HG02623 (cell line): ENCODE results near the gene POLE4.

Experiments
- ATAC-seq: cut with Tn5 transposase; IDR thresholded peaks from one replicate; pipeline ENCODE4 v1.9.1; 2021; ENCODE audit warnings: moderate library complexity; ENCODE audit not compliant: unreplicated experiment

POLE4 gene

DNA sequence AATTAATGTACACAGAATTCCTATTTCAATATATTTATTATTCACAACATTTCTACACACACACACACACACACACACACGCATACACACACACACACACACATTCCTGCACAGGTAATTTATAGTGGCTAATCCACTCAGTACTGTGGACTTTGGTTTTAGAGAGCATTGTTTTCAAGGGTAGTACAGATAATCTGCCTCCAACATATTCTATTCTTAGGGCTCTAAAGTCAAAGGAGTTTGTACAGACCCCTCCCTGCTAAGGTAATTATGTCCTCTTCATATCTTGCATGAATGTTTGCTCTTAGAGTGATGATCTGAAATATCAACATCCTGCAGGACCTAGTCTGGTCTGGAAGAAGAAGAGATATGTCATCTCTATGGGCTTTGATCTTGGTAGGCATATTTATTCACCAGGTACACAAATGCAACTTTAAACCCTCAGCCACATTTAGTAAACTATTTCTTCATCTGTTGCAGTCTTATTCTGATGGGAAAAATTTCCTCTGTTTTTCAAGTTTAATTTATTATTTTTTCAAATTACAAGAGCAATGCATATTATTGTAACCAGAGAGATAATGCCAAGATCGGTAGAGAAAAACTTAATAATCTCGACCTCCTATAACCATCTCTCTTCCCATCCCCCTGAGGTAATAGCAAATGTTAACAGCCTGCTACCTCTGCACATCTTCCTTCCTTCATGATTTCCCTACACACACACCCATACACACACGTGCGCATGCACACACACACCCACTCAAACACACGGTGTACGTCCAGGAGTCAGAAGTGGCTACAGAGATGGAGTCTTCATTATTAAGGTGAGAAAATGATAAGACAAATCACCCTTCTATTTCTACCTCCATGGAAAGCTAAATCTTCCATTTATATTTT, 18.3 kb upstream of the POLE4 start:
- no peak for ATAC-seq

DNA sequence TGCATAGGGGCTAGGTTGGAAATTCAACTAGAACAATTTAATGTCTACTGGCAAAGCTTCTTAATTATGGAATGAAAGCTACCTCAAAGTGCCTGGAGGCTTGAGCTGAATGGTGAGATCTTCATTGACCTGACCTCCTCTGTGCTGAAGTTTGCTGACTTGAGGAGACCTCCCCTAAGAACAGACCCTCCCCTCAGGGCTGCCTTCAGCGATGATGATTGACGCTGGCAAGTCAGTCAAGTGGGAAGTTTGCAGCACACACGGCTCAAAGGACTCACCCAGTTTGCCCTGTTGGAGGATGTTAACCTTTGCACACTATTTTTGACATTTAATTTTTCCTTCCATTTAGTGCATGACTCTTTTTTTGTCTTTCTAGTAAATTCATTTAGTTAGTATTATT, 17.2 kb upstream of the POLE4 start:
- no peak for ATAC-seq

DNA sequence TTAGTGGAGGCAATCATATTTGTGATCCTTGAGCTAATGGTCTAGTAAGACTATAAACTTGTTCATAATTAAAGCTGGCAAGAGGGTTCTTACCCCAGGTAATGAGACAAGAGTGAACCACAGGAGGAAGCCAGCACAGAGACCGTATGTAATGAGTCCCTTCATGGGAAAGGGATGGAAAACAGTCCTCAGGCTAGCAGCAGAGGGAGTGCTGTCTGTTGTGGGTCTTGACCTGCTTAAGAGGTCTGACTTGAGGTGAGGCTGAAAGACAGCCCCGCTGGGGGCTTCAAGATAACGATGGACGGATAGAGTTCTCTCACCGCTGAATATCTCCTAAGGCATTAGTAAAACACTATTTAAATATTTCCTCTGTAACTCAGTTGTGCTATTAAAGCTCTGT, 16.2 kb upstream of the POLE4 start:
- ATAC-seq = no peak

DNA sequence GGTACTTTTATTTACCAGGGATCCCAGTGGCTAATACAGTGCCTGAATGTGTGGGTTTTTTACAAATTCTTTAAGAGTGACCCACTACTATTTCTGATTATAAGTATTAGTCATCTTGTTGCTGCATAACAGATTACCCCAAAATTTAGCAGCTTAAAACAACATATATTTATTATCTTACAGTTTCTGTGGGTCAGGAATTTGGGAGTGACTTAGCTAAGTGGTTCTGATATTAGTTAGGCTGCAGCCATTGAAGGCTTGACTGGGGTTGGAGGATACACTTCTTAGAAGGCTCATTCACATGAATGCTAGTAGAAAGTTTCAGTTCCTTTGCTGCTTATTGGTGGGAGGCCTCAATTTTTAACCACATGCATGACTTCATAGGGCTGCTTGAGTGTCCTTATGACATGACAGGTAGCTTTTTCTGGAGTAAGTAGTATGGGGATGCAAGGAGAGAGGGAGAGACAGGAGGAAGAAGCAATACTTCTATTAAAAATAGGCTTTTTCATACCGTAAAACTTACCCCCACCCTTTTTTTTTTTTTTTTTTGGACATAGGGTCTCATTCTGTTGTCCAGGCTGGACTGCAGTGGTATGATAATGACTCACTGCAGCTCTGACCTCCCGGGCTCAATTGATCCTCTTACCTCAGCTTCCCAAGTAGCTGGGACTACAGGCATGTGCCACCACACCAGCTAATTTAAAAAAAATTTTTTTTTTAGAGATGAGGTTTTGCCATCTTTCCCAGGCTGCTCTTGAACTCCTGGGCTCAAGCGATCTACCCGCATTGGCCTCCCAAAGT, 13.3 kb upstream of the POLE4 start:
- peak; percentile 99 for ATAC-seq

DNA sequence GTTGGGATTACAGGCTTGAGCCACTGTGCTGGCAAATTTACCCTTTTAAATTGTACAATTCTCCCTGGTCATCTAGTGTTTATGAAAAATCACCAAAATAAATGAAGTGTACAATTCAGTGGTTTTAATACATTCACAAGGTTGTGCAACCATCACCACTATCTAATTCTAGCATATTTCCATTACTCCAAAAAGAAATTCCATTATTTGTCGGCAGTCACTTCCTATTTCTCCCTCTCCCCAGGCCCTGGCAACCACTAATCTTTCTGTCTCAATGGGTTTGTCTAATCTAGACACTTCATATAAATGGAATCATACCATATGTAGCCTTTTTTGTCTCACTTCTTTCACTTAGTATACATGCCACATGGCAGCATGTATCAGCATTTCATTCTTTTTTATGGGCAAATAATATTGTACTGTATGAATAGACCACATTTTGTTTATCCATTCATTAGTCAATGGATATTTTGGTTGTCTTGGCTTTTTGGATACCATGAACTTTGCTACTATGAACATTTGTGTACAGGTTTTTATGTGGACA, 12.6 kb upstream of the POLE4 start:
- no peak for ATAC-seq

DNA sequence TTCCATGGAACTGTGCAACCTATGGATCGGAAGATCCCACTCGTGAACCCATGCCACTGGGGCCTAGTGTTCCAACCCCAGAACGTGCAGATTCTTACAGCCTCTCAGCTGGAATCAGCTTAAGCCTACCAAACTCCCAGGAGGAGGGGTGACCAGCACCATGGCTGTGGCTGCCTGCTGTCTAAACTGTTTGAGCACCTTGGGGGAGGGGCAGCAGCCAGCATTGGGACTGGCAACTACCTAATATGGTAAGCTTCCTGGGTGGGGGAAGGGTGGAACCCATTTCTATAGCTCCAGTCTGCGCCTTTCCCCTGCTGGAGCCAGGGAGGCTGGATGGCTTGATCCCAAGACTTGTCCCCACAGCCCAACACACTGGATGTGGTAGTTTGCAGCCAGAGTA, 10.7 kb upstream of the POLE4 start:
- no peak for ATAC-seq

DNA sequence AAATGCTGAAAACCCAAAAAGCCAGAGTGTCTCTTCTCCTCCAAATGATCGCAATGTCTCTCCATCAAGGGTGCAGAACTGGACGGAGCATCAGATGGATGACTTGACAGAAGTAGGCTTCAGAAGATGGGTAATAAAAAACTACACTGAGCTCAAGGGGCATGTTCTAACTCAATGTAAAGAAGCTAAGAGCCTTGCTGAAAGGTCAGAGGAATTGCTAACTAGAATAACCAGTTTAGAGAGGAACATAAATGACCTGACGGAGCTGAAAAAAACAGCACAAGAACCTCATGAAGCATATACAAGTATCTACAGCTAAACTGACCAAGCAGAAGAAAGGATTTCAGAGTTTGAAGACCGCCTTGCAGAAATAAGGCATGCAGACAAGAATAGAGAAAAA, 9.7 kb upstream of the POLE4 start:
- ATAC-seq = no peak

DNA sequence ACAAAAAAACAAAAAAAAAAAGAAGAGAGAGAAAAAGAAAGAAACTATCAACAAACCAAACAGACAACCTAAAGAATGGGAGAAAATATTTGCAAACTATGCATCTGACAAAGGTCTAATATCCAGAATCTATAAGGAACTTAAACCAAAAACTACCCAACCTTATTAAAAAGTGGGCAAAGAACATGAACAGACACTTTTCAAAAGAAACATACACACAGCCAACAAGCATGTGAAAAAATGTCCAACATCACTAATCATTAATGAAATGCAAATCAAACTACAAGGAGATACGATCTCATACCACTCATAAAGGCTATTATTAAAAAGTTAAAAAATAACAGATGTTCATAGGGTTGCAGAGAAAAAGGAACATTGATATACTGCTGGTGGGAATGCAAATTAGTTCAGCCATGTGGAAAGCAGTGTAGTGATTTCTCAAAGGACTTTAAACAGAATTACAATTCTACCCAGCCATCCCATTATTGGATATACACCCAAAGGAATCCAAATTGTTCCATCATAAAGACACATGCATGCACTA, 7.2 kb upstream of the POLE4 start:
- no peak for ATAC-seq

DNA sequence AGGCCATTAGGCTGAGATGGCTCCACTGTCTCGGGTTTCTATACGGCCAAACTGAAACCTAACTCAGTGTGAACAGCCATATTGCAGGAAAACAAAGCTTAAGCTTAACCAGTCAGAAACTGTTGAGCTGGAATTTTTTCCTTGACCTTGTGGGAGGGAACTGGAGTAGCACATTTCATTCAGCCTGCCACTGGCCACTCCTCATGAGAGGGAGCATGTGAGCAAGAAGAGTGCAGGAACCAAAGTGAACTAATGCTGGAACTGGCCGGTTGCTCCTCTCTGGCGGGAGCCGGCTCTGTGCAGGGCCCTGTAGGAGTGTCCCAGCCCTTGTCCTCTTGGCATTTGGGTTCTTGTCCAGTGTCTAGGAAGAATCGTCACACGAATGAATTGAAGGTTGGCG, 5.9 kb upstream of the POLE4 start:
- ATAC-seq = no peak

DNA sequence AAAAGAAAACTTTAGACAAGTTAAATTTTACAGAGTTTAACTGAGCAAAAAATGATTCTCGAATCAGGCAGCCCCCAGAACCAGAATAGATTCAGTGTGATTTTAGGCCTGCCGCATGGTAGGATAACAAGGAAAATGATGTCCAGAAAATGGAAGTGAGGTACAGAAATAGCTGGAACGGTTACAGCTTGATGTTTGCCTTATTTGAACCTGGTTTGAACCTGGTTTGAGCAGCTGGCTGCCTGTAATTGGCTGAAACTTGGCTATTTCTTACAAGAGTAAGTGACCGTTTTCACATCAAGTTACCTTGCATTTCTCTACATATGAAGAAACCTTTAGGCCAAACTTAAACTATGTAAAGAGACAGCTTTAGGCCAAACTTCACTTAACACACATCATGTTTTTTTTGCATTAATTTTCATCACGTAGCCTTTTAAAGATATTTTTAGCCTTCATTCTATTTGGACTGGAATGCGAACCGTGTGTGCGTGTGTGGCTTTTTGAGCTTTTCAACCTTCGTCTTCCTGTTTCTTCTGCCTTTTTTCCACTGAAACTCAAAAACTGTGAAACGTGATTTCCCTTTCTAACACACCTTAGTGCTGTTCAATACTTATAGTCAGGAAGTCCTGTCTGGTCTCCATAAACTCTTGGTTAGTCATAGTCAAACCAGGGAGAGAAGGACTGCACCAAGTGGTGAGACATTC, 4.5 kb upstream of the POLE4 start:
- no peak for ATAC-seq

DNA sequence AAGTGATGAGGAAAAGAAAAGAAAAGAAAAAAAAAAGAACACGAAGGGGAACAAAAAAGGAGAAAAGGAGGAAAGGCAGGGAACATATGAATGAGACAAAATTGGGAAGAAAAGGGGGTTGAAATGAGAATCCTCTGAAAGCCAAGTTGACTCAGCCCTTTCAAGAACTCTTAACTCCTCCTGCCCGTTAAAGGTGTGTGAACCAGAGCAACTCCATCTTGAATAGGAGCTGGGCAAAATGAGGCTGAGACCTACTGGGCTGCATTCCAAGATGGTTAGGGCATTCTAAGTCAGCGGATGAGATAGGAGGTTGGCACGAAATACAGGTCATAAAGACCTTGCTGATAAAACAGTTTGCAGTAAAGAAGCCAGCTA, 4.0 kb upstream of the POLE4 start:
- no peak for ATAC-seq

DNA sequence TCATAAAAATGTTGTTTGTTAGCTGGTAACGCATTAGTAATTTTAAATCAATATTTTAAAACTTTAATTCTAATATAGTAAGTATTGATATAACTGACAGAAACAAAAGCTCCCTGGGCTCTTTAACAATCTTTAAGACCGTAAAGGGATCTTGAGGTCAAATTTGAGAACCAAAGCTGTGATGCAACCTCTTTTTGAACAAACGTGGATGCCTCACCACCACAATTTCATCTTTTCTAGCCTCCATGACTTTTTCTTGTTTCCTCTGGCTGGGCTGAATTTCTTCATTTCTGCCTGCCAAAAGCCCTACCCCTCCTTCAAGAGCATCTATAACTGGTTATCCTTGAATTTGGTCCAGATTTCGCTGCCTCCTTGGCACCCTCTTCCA, 563 bp upstream of the POLE4 start:
- no peak for ATAC-seq

DNA sequence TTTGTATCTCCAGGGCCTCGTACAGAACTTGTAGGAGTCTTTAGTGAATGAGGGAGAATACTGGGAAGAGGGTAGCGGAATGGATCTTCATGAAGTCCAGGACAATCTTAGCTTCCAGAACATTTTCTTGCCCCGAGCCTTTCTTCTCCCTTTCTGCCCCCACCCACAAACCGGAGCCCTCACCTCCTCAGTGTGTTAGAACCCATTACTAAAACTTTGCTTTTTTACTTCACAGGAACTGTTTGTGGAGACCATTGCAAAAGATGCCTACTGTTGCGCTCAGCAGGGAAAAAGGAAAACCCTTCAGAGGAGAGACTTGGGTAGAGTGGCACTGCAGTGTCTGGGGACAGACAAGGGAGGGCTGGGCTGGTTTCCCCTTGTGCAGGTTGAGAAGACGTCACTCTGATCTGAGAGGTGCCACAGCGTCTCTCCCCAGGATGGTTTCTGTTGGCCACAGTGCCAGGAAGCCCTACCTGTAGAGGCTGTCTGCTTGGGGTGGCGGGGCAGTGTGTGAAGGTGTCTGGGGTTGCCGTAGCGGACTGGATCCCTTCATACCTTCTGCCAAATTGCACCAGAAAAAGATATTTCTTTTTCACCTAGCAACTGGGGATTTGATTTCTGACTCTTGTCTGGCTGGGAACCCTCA, 786 bp downstream of the POLE4 start:
- no peak for ATAC-seq

DNA sequence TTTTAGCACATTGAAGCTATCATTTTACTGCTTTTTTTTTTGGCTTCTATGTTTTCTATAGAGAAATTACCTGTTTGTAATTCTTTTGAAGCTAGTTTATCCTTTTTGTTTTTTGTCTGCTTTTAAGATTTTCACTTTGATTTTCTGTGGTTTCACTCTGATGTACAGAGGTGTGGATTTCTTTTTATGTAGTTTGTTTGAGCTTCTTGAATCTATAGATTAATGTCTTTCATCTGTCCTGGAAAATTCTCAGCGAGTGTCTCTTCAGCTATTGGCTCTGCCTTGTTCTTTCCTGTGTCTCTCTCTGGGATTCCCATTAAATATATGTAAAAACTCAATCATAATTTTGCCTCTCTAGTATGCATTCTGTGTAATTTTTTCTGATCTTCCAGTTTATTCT, 8.4 kb downstream of the POLE4 start:
- no peak for ATAC-seq

DNA sequence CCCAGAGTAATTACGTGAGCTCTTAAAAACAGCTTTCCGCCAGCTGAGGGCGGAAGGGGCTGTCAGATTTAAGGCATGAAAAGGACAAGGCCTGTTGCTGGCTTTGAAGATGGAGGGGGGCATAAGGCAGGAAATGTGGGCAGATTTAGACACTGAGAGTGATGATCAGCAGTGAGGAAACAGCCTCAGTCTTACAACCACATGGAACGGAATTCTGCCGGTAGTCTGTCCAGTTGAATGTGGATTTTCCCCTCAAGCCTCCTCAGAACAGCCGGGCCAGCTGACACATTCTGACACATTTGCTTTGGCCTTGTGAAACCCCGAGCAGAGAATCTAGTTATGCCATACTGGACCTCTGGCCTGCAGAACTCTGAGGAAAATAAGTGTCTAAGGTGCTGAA, 16.6 kb downstream of the POLE4 start:
- no peak for ATAC-seq

DNA sequence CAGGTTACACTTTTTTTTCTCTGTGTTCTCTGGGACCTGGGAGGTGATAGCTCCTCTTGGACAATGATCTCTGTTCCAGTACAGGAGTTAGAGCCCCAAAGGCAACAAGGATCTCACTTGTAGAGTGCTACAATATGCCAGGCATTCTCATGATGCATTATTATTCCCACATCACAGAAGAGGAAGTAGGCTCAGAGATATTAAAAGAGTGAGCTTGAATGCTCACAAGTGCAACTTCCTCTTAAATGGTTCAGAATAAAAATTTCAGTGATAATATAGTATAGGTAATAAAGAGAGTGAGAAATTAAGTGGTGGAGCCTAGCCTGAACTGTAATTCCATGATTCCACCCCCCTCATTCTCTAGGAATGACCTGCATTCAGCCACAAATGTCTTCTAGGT, 21.4 kb downstream of the POLE4 start:
- ATAC-seq = no peak

DNA sequence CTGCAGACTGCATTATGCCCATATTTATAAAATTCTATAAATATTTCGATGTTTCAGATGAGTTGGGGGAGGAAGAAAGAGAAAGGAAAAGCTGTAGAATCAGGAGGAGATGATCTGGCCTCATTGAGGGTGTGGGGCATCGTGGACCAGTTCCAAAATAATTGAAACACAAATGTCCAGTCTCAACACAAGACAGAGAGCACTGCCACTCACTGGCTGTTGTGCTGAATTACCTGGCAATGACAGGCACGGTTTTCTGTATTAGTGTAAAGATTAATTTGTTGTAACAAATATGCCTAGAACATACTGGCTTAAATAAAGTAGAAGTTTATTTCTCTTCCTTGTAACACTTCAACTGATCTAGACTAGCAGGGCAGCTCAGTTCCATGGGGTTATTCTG, 24.1 kb downstream of the POLE4 start:
- no peak for ATAC-seq

DNA sequence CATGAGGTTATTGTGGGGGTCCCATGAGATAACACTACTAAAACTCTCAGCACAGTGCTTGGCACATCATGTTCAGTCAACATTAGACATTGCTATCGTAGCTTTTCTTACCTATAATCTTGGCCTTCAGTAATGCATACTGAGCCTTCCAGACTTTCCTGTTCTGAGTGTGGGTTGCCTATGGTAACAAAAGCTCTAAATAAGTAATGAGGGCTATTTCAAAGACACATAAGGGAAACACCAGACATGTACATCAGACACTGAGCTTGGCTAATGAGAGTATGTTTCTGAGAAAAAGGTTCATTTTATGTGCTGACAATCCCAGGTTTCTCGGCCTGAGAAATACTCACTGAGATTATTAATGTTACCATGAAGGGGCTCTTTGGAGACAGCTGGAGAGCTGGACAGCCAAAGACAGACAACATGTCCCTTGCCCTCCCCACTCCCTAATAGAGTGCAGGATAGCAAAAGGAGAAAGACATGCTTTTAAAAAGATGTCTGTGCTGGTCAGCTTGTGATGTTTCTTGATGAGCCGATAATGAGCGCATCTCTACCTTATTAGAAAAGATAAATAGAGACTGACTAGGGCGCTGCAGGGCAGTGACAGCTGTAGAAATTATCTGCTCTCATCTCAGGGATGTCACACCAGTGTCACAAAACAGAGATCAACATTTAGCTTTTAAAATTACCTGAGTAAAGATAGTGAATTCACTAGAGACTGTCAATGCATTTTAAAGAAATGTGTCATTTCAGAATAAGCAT, 25.4 kb downstream of the POLE4 start:
- no peak for ATAC-seq

DNA sequence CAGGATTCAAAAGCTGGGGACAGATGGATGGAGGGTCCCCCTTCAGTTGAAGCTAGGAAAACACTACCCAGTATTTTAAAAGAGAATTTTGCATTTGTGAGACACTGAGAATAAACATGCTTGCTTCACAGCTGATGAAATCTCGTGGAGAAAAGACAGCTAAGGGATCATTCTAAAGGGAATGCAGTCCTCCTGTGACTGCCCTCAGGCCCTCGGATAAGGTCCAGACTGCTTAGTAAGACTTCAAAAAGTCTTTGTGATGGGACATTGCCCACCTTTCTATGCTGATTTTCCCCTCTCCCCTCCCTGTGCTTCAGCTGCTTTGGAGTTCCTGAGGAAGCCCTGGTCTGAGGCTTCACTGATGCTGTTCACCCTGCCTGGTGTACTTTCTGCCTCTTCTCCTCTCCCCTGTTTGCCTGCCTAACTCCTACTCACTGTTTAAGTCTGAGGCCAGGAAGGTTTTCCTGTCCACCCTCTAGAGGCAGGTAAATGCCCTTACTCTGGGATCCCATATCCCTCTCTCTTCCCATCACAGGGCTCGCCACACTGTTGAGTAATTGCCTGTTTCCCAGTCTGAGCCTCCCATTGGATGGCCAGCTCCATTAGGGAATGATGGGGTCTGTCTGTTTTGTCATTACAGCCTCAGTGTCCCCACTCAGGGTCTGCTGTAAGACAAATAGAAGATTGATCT, 26.6 kb downstream of the POLE4 start:
- no peak for ATAC-seq
